GM23338 (cell line): ENCODE results near the gene FAR1. TPM values are rescaled to one million over a fixed set of nuclear protein-coding genes. Genes with fewer than 3 reads are reported as not detected.

Experiments
- CREB1 ChIP-seq: fragments of 250-450 bp; sonication (Bioruptor Pico); IDR thresholded peaks from 2 replicates; pipeline ENCODE4 v1.5.0; 2020; ENCODE audit warnings: low read depth, mild to moderate bottlenecking, moderate library complexity
- EZH2 ChIP-seq: fragments of 200-600 bp; sonication (generic); IDR thresholded peaks from one replicate; pipeline ENCODE4 v1.8.0; 2017; ENCODE audit warnings: antibody characterized with exemption, mild to moderate bottlenecking, low read depth; ENCODE audit not compliant: unreplicated experiment
- POLR2AphosphoS5 ChIP-seq: IDR thresholded peaks from 2 replicates; pipeline ENCODE4 v1.6.1; 2016; ENCODE audit warnings: antibody characterized with exemption, low read depth
- ZNF114 ChIP-seq: fragments of 250-450 bp; sonication (Bioruptor Pico); IDR thresholded peaks from 2 replicates; pipeline ENCODE4 v1.5.0; 2020; ENCODE audit warnings: mild to moderate bottlenecking, moderate library complexity
- ZNF331 ChIP-seq: fragments of 250-450 bp; sonication (Bioruptor Pico); IDR thresholded peaks from 2 replicates; pipeline ENCODE4 v1.5.0; 2020; ENCODE audit warnings: low read depth, mild to moderate bottlenecking, moderate library complexity
- polyA plus RNA-seq: library from polyadenylated mRNA; unstranded; fragments of >200 nt; fragmentation: Nextera tagmentation; extraction: Ambion mirVana; gene quantifications from 2 replicates; pipeline ENCODE4 v1.2.1, GENCODE V29; 2016
- total RNA-seq: library from RNA; depleted of rRNA; stranded (reverse); fragments of >200 nt; shearing (Covaris generic); gene quantifications from 2 replicates; pipeline ENCODE4 v1.2.3, GENCODE V29; 2014
- TF ChIP-seq, protein P1 (sequence below): fragments of 250-450 bp; sonication (Bioruptor Pico); IDR thresholded peaks from 2 replicates; pipeline ENCODE4 v1.5.0; 2020; ENCODE audit warnings: mild to moderate bottlenecking, moderate library complexity
- TF ChIP-seq, protein P2 (sequence below), 2 experiments: fragments of 200-600 bp in 1 of 2; sonication (generic) in 1 of 2; conservative IDR thresholded peaks; 2 replicates each; pipeline versions ENCODE4 v1.5.1 to v1.6.1; 2016 to 2017; ENCODE audit warnings: antibody characterized with exemption in 2 of 2, low read depth in 2 of 2, mild to moderate bottlenecking in 2 of 2, moderate library complexity in 1 of 2
- TF ChIP-seq, protein P3 (sequence below): IDR thresholded peaks from one replicate; pipeline ENCODE4 v1.6.1; 2018; ENCODE audit warnings: antibody characterized with exemption; ENCODE audit not compliant: unreplicated experiment

Gene FAR1
- total and polyA plus RNA-seq, 2 experiments from 2014 or later: 27.3 to 79.5 TPM

DNA sequence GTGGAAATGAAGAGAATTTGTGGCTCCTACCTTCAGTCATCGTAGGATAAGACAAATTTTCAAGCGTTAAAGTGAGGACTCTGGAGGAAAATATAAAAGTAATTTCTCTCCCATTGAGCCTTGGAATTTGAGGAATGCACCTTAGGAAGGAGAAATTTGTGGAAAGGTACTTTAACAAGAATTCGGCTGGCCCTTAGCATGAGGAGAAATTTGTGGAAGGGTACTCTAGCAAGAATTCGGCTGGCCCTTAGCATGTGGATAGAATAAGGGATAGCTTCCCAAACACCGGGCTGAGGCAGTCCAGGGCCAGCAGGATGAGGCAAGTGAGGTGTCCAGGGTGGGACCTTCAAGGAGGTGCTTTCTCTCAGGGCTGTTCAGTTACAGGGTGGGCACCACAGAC is 33.2 kb upstream of the FAR1 start (continued):
- TF ChIP-seq, protein P1, sequence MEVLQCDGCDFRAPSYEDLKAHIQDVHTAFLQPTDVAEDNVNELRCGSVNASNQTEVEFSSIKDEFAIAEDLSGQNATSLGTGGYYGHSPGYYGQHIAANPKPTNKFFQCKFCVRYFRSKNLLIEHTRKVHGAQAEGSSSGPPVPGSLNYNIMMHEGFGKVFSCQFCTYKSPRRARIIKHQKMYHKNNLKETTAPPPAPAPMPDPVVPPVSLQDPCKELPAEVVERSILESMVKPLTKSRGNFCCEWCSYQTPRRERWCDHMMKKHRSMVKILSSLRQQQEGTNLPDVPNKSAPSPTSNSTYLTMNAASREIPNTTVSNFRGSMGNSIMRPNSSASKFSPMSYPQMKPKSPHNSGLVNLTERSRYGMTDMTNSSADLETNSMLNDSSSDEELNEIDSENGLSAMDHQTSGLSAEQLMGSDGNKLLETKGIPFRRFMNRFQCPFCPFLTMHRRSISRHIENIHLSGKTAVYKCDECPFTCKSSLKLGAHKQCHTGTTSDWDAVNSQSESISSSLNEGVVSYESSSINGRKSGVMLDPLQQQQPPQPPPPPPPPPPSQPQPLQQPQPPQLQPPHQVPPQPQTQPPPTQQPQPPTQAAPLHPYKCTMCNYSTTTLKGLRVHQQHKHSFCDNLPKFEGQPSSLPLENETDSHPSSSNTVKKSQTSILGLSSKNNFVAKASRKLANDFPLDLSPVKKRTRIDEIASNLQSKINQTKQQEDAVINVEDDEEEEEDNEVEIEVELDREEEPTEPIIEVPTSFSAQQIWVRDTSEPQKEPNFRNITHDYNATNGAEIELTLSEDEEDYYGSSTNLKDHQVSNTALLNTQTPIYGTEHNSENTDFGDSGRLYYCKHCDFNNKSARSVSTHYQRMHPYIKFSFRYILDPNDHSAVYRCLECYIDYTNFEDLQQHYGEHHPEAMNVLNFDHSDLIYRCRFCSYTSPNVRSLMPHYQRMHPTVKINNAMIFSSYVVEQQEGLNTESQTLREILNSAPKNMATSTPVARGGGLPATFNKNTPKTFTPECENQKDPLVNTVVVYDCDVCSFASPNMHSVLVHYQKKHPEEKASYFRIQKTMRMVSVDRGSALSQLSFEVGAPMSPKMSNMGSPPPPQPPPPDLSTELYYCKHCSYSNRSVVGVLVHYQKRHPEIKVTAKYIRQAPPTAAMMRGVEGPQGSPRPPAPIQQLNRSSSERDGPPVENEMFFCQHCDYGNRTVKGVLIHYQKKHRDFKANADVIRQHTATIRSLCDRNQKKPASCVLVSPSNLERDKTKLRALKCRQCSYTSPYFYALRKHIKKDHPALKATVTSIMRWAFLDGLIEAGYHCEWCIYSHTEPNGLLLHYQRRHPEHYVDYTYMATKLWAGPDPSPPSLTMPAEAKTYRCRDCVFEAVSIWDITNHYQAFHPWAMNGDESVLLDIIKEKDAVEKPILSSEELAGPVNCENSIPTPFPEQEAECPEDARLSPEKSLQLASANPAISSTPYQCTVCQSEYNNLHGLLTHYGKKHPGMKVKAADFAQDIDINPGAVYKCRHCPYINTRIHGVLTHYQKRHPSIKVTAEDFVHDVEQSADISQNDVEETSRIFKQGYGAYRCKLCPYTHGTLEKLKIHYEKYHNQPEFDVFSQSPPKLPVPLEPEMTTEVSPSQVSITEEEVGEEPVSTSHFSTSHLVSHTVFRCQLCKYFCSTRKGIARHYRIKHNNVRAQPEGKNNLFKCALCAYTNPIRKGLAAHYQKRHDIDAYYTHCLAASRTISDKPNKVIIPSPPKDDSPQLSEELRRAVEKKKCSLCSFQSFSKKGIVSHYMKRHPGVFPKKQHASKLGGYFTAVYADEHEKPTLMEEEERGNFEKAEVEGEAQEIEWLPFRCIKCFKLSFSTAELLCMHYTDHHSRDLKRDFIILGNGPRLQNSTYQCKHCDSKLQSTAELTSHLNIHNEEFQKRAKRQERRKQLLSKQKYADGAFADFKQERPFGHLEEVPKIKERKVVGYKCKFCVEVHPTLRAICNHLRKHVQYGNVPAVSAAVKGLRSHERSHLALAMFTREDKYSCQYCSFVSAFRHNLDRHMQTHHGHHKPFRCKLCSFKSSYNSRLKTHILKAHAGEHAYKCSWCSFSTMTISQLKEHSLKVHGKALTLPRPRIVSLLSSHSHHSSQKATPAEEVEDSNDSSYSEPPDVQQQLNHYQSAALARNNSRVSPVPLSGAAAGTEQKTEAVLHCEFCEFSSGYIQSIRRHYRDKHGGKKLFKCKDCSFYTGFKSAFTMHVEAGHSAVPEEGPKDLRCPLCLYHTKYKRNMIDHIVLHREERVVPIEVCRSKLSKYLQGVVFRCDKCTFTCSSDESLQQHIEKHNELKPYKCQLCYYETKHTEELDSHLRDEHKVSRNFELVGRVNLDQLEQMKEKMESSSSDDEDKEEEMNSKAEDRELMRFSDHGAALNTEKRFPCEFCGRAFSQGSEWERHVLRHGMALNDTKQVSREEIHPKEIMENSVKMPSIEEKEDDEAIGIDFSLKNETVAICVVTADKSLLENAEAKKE (CRISPR knock-in tag): no peak
- TF ChIP-seq POLR2AphosphoS5: no peak
- no peak for TF ChIP-seq EZH2
- TF ChIP-seq, protein P2, sequence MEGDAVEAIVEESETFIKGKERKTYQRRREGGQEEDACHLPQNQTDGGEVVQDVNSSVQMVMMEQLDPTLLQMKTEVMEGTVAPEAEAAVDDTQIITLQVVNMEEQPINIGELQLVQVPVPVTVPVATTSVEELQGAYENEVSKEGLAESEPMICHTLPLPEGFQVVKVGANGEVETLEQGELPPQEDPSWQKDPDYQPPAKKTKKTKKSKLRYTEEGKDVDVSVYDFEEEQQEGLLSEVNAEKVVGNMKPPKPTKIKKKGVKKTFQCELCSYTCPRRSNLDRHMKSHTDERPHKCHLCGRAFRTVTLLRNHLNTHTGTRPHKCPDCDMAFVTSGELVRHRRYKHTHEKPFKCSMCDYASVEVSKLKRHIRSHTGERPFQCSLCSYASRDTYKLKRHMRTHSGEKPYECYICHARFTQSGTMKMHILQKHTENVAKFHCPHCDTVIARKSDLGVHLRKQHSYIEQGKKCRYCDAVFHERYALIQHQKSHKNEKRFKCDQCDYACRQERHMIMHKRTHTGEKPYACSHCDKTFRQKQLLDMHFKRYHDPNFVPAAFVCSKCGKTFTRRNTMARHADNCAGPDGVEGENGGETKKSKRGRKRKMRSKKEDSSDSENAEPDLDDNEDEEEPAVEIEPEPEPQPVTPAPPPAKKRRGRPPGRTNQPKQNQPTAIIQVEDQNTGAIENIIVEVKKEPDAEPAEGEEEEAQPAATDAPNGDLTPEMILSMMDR (conservative IDR thresholded peaks at IDR 0.05; ENCODE audit: low read depth in 2 of 2): no peak
- TF ChIP-seq, protein P3, sequence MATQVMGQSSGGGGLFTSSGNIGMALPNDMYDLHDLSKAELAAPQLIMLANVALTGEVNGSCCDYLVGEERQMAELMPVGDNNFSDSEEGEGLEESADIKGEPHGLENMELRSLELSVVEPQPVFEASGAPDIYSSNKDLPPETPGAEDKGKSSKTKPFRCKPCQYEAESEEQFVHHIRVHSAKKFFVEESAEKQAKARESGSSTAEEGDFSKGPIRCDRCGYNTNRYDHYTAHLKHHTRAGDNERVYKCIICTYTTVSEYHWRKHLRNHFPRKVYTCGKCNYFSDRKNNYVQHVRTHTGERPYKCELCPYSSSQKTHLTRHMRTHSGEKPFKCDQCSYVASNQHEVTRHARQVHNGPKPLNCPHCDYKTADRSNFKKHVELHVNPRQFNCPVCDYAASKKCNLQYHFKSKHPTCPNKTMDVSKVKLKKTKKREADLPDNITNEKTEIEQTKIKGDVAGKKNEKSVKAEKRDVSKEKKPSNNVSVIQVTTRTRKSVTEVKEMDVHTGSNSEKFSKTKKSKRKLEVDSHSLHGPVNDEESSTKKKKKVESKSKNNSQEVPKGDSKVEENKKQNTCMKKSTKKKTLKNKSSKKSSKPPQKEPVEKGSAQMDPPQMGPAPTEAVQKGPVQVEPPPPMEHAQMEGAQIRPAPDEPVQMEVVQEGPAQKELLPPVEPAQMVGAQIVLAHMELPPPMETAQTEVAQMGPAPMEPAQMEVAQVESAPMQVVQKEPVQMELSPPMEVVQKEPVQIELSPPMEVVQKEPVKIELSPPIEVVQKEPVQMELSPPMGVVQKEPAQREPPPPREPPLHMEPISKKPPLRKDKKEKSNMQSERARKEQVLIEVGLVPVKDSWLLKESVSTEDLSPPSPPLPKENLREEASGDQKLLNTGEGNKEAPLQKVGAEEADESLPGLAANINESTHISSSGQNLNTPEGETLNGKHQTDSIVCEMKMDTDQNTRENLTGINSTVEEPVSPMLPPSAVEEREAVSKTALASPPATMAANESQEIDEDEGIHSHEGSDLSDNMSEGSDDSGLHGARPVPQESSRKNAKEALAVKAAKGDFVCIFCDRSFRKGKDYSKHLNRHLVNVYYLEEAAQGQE: no peak
- no peak for TF ChIP-seq ZNF114
- TF ChIP-seq ZNF331 (CRISPR knock-in tag): no peak
- no peak for TF ChIP-seq CREB1 (CRISPR knock-in tag)
